GM19239 (cell line): ENCODE results near the gene HGFAC.
"Not testable (repeated sequence)": the region's sequence is repeated elsewhere in the genome, so short reads cannot be mapped to it uniquely, and the experiment has no call there.

Experiments
- DNase-seq: peaks from one replicate; pipeline ENCODE4 v3.0.0; 2011; ENCODE audit warnings: low spot score; ENCODE audit not compliant: insufficient read length
- FAIRE-seq: peaks from 2 replicates; lab custom pipeline; 2011; peaks lifted over from hg19 to GRCh38; lab: Jason Lieb, UNC

The HGFAC gene

GRCh38 chr4:3458371-3458770 is 16.6 kb downstream of the HGFAC start:
- DNase-seq (no peak), FAIRE-seq (no peak)

DNA sequence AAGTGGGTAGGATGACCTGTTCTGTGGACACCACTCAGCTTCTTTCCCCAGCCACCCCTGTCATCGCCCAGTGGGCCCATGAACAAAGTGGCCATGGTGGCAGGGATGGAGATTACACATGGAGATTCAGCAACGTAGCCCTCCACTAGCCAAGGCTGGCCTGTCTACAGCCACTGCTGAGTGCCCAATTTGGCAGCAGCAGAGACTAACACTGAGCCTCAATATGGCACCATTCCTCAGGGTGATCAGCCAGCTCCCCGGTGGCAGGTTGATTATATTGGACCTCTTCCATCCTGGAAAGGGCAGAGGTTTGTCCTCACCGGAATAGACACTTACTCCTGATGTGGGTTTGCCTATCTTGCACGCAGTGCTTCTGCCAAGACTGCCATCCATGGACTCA is 17.4 kb downstream of the HGFAC start:
- FAIRE-seq, DNase-seq: not testable (repeated sequence)

- FAIRE-seq (no peak), DNase-seq (no peak)
Measured at GRCh38 chr4:3460926-3461325, 19.2 kb downstream of the HGFAC start.

- no peak for FAIRE-seq
- no peak for DNase-seq
Measured at GRCh38 chr4:3461515-3462291, 19.9 kb downstream of the HGFAC start.

DNA sequence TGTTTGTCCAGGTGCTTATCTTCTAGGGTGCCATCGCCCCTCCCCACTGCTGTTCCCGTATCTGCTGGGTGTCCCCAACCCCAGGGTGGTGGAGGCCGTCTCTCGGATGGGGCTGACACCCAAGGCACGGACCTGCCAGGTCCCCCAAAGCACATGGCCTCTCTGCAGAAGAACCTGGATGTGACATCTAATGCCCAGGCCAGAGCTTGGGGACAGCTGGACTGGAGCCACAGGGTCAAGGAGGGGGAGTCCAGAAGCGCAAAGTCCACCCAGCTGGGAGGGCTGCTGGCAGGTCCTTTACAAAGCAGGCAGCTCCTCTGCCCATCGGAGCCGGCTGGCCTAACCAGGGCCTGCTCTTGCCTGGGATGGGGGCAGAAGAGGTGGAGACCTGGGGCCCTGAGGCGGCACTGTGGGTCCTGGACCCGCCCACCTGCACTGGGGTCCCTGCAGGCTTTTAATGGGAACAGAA is 20.6 kb downstream of the HGFAC start:
- no peak for FAIRE-seq
- DNase-seq = no peak

DNA sequence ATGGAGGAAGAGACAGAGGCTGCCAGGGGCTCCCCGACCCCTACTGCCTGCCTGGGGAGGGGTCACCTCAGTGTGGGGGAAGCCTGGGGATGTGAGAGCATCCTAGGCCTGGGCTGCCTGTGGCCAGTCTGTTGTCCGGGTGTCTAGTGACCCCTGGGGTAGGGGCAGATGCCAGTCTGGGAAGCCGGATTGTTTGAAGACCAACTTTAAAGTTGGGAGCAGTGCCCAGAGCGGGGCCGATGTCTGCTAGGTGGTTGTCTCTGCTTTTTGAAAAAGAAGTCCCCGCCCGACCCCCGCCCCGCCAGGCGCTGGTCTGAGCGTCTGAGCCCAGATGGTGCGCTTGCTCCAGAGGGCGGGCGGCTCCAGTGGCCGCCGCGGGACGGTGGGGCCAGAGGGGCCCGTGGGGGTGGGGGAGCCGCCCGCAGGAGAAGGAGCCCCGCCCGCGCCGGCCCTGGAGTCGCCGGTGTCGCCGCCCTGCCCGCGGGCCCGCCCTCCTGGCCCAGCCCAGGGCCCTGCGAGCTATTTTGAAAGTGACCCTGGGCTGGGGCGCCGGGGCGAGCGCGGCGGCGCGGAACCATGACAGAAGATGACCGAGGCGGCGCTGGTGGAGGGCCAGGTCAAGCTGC is 21.1 kb downstream of the HGFAC start, which contains the start of gene DOK7:
Gene DOK7, plus strand, starts transcription at position 517 of the 626 bp plus-strand sequence. Its CDS starts 70 bp downstream, at position 587.
- FAIRE-seq (no peak), DNase-seq (no peak)

DNA sequence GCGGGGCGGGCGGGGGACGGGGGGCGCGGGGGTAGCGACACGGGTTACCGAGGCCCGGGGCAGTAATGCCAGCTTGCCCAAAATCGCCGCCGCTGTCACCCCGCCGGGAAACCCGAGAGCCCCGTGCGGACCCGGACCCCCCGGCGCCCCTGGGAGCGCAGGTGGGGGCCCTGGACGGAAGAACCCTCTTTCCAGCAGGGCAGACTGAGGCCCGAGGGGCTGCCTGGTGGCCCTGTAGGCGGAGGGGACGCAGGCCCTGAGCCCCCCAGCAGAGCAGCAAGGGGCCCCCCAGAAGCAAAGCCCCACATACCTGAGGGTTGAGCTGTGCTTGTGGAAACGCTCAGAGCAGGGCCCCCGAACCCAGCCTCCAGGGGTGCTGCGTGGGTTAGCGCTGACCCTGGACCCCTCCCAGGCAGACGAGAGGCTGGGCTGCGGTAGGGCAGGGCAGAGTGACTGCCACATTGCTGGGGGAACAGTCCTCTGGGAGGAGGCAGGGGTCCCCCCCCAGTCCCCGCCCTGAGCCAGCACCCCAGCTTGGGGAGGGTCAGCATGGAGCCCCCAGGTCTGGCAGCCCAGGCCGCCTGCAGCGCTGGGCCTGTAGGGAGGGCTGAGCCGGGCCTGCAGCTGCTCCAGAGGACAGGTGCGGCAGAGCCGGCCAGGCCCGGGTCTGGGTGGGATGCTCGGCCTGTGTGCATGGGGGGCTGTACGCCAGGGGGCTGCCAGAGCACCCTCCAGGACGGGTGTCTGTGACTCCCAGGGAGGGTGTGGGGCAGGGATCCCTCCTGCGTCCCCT is 22.0 kb downstream of the HGFAC start:
- DNase-seq = no peak
- FAIRE-seq = no peak

GRCh38 chr4:3464349-3464905 is 22.7 kb downstream of the HGFAC start:
- FAIRE-seq (no peak), DNase-seq (no peak)

- FAIRE-seq (no peak), DNase-seq (no peak)
Measured at GRCh38 chr4:3464911-3465697, 23.3 kb downstream of the HGFAC start.

GRCh38 chr4:3465698-3466671 is 24.2 kb downstream of the HGFAC start:
- no peak for FAIRE-seq
- DNase-seq = no peak

GRCh38 chr4:3466691-3467600 is 25.2 kb downstream of the HGFAC start:
- DNase-seq = no peak
- FAIRE-seq = no peak

- FAIRE-seq (no peak), DNase-seq (no peak)
Measured at GRCh38 chr4:3467601-3468031, 25.8 kb downstream of the HGFAC start.

DNA sequence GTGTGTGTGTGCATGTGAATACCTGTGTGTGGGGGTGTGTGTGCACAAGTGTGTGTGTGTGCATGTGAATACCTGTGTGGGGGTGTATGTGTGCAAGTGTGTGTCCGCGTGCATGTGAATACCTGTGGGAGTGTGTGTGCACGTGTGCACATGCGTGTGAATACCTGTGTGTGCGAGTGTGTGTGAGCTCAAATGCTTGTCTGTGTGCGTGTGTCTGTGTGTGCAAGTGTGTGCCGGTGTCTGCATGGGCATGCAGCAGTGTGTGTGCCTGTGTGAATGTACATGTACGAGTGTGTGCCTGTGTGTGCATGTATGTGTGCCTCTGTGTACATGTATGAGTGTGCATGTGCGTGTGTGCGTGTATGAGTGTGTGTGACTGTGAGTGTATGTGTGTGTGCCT is 26.4 kb downstream of the HGFAC start:
- DNase-seq (no peak), FAIRE-seq (no peak)

DNA sequence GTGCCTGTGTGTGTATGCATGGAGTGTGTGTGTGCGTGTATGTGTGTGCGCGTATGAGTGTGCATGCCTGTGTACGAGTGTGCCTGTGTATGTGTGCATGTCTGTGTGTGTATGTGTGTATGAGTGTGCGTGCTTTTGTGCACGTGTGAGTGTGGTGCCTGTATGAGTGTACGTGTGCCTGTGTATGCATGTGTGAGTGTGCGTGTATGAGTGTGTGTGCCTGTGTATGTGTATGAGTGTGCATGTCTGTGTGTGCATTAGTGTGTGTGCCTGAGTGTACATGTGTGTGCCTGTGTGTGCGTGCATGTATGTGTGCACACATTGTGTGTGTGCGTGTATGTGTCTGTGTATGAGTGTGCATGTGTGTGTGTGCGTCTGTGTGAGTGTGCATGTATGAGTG is 27.0 kb downstream of the HGFAC start:
- DNase-seq = no peak
- no peak for FAIRE-seq

DNA sequence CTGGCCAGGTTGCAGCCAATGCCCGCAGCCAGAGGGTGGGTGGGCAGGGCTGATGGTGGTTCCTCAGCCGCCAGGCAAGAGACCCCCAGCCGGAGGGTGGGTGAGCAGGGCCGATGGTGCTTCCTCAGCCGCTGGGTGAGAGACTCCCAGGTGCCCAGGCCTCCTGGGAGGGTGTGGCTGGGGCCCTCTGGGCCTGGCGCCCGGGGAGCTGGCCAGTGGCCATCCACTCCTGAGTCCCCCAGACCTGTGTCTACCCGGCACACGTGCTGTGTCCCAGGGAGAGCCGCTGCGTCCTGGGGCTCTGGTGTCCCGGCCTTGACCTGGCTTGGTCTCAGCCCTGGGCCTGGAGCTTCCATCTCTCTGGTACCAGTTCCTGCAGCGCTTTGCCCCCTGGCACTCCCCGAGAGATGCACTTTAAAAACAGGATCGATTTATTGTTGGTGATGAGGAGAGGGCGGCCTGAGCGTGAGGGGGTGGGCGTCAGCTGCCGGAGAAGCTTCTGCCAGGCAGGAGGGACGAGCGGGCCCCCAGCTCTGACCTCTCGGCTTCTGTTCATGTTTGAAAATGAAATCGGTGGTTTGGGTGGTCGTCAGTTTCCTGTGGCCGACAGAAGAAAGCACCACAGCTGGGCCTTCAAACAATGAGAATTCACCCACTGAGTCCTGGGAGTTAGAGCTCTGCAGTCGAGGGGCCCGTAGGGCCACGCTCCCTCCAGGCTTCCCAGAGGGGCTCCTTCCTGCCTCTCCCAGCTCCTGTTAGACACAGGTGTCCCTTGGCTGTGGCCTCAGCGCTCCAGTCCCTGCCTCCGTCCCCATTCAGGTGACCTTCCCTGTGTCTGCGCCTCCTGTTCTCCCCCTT is 27.8 kb downstream of the HGFAC start:
- DNase-seq (no peak), FAIRE-seq (no peak)

- DNase-seq (no peak), FAIRE-seq (no peak)
Measured at GRCh38 chr4:3470244-3471097, 28.7 kb downstream of the HGFAC start.
